GM18499 (cell line): ENCODE data around the gene RTP5.
"Not testable (repeated sequence)": the region's sequence is repeated elsewhere in the genome, so short reads cannot be mapped to it uniquely, and the experiment has no call there.

Source experiments
- ATAC-seq: cut with Tn5 transposase; IDR thresholded peaks from one replicate; pipeline ENCODE4 v1.9.1; 2021; ENCODE audit warnings: moderate number of reproducible peaks; ENCODE audit not compliant: insufficient read depth, unreplicated experiment

RTP5 gene

GRCh38 chr2:241912021-241912555 lies 42.6 kb downstream of the RTP5 start:
- ATAC-seq, result no peak

- ATAC-seq, result no peak
Observed at GRCh38 chr2:241913703-241914102, 44.2 kb downstream of the RTP5 start.

GRCh38 chr2:241914542-241914941 lies 45.0 kb downstream of the RTP5 start:
- no peak for ATAC-seq

- ATAC-seq, result not testable (repeated sequence)
Observed at GRCh38 chr2:241921631-241922030, 52.1 kb downstream of the RTP5 start.

GRCh38 chr2:241922411-241922810 lies 52.9 kb downstream of the RTP5 start:
- no peak for ATAC-seq

- ATAC-seq, result not testable (repeated sequence)
Observed at GRCh38 chr2:241922816-241923601, 53.5 kb downstream of the RTP5 start.
